GM18858 (cell line): ENCODE data around the gene CLTRN.
A peak's percentile ranks its signal among the peaks of the same experiment; 100 is the strongest.
"Not testable (repeated sequence)": the region's sequence is repeated elsewhere in the genome, so short reads cannot be mapped to it uniquely, and the experiment has no call there.

Experiments used
- ATAC-seq: cut with Tn5 transposase; IDR thresholded peaks from one replicate; pipeline ENCODE4 v1.9.1; 2021; ENCODE audit not compliant: unreplicated experiment

Gene CLTRN, protein sequence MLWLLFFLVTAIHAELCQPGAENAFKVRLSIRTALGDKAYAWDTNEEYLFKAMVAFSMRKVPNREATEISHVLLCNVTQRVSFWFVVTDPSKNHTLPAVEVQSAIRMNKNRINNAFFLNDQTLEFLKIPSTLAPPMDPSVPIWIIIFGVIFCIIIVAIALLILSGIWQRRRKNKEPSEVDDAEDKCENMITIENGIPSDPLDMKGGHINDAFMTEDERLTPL

DNA sequence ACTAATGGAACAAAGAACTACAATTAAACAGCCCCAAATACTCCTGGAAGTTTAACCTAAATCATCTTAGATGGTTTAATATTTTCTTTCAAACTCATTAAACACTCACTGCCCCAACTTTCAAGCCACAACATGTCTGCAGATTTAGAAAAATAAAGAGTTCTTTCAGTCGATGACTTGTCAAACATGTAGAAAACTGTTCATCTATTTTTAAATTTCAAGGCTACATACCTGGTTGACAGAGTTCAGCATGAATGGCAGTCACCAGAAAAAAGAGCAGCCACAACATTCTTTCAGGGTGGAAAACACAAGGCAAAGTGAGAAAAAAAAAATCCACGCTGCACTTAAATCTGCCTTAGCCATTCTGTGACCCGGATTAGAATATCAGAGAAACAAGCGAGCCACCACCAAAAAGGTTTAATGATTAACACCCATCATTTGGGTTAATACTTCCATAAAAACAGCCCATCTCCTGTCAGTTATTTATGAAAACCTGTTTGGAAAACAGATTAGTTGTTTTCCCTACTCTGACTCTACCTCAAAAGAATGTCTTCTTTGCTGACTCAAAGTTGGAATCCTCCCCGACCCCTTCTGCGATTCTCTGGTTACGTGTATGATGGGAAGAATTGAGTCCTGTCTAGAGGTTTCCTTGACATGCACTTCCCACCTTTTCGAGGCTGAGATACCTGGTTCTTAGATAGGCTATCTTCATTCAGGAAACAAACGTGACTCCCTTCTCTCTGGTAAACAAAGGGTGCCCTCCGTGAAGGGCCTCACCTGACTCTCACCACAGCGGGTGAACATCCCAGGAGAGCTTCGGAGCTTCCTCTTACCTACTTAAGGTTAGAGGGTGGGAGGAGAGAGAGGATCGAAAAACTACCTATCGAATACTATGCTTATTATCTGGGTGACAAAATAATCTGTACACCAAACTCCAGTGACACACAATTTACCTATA, at the start of gene CLTRN:
Gene CLTRN, minus strand, starts transcription at position 319 of the 958 bp plus-strand sequence. Its CDS starts 30 bp downstream, at position 289.
- ATAC-seq, result no peak

DNA sequence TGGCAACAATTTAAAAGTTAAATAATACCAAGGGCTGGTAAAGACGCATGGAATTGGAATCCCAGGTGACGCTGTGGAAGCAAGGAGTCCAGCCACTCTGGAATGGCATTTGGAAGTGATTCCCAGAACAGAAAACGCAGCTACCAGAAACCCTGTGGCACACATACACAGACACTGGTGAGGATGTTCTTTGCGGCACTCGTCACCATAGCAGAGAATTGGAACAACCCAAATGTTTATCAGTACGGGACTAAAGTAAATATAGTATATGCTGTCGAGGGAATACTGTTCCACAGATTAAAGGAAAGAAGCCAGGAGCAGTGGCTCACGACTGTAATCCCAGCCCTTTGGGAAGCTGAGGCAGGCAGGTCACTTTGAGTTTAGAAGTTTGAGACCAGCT, 39.7 kb upstream of the CLTRN start:
- not testable (repeated sequence) for ATAC-seq

DNA sequence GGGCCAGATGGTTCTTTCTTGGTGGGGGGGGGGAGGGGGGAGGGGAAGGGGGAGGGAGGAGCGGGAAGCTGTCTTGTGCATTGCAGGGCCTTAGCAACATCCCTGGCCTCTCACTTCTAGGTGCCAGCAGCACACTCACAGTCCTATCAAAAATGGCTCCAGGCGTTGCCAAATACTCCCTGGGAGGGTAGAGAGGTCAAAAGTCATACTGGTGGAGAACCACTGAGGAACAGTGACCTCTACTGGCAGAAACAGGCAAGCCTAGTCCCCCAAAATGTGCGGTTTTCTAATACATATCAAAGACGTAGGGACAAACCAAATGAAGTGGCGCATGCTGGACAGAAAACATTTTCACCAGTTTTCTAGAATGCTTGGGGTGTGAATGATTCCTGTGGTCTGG, 39.2 kb upstream of the CLTRN start:
- peak; percentile 49 for ATAC-seq

DNA sequence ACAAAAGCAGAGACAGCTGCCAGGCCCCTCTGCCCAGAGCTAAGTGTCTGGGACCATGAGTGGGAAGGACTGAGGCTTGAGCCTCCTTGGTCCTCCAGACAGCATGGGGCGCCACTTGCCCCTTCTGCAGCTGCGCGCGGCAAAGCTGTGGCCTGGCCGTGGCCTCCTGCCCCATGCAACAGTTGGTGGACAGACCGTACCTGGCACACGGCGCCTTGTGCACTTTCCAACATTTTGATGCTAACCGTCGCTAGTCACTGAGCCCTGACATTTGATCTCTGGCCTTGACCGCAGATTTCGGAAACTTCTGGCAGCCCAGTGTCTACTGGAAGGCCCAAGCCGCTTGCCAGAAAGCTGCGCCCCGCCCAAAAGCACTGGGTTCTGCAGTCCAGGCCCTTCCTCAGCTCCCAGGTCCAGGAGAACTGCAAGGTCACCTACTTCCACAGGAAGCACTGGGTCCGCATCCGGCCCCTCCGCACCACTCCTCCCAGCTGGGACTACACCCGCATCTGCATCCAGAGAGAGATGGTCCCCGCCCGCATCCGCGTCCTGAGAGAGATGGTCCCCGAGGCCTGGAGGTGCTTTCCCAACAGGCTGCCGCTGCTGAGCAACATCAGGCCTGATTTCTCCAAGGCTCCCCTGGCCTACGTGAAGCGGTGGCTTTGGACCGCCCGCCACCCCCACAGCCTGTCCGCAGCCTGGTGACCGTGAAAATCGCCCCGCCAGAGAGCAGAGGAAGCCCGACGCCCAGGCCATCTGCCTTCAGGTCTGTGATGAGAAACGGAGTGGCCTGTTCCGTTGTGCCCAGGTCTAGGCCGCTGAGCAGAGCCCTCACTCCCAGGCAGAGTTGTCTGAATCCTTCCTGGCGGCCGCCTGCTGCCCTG, 38.1 kb upstream of the CLTRN start:
- ATAC-seq, result no peak

DNA sequence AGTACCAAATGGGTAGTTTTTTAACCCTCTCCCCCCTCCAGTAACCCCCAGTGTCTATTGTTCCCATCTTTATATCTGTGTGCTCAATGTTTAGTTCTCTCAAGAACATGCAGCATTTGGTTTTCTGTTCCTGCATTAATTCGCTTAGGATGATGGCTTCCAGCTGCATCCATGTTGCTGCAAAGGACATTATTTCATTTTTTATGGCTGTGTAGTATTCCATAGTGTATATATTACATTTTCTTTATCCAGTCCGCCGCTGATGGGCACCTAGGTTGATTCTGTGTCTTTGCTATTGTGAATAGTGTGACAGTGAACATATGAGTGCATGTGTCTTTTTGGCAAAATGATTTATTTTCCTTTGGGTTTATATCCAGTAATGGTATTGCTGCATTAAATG, 31.9 kb upstream of the CLTRN start:
- ATAC-seq, result no peak

DNA sequence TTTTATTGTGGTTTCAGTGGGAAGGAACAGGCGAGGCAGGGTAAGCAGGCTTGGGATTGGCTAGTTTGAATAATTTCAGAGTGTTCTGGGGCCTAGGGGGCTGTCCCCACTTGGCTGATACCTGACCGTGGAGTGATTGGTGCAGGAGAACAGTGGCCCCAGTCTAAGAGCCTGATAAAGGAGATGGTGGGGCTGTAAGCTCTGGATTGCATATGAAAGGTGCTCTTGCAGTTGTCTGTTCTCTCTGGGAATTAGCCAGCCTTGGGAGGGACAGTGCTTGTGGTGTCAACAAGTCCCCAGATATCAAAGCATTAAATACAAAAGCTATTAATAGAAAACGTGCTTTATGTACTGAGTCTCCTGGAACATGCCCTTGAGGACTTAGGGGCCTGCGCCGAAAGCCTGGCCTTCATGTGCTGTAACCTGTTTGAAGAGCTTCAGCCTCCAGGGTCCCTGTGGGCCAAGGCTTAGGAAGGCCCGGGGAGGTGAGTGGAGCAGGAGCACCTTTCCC, 30.4 kb upstream of the CLTRN start:
- ATAC-seq, result no peak

DNA sequence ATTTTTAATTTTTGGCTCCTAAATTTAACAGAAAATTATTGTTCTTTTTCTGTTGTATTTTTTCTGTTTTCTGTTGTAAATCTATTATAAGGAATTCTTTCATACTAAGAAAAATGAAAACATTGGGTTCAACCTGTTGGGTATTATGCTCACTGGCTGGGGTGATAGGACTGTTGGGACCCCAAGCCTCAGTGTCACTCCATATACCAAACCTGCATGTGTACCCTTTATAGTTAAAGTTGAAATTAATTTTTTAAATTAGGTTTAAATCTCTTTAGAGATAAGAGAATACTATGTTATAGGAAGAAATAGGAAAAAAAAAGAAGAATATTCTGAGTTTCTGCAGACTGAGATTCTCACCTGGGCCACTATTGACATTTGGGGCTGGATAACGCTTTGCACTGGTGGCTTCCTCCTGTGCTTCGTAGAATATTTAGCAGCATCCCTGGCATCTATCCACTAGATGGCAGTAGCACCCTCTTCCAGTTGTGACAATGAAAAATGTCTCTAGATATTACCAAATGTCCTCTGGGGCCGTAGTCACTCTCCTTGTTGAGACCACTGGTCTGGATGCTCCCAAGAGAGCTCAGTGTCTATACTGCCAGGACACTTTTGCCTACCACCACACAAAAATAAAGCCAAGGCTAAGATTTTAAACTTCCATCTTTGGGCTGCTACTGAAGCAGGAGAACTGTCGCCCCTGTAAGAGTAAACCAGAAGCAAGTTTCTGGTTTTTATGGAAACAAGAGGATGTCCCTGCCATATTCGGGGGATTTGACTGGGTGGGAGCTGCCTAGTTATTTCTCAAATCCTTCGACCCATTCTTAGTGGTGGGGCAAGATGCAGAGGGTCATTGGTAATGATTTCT, 22.4 kb upstream of the CLTRN start:
- peak; percentile 81 for ATAC-seq

DNA sequence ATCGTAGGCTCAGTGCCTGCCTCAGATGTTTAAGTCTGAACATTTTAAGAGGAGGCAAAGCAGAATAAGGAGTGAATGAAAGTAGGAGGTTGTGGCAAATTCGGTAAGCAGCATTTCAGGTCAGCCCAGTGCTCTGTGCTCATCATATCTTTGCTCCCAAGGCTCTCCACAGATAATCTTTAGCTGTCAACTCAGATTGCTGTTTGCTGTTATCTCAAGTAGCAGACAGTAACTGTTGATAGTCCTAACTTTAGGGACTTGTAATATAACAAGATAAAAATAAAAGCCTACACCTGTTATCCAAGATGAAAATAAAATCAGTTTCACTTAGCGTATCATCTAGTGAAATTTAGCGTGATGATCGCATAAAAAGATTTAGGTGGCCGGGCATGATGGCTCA, 18.6 kb upstream of the CLTRN start:
- no peak for ATAC-seq

DNA sequence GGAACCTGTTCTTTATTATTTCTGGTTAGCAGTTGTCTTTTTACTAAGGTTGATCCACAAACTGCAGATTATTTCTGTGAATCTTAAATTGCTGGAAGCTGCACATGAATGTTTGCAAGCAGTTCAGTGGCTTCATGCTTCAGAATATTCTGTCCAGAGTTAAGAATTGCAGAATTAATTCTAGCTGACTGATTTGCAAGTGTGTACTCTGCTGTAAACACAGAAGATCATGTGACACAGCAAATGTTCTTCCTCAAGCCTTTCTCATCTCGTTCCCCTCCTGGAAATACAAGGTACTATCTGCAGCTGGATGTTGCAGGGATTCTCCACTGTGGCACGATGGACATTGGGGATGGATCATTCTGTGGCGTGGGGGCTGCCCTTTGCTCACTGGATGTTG, 16.8 kb upstream of the CLTRN start:
- ATAC-seq, result no peak

DNA sequence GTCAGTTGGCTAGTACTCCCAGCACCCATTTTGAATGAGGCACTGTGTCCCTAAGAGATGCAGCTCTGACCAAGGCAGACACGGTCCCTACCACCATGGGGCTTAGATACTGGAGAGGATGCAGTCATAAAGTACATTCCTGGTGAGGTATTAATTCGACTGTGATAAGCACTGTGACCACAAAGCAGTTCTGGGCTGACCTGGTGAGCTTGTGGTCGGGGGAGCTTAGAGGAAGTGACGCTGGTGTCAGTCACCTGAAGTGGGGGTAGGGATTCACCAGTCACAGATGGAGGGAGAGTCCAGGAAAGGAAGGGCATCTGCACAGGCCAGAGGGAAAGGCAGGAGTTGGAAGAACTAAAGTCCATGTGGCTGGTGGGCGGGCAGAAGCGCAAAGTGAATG, 15.8 kb upstream of the CLTRN start:
- ATAC-seq, result no peak

DNA sequence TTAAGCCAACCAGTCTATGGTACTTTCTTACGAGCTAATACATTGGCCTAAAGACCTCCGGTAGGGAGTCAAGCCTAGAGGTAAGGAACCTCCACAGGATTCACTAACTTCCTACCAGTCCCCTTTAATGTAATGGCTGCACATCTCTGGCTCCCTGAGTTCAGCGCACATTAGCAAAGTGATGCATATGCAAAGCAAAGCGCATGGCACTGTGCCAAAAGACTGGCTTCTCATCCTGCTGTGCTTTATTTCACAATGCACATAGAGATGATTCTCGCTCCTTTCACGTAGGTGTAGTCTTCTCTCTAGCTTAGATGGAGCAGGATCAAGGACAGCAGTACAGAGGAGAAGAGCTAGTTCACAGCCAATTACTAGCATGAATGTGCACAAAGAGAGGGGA, 14.6 kb upstream of the CLTRN start:
- no peak for ATAC-seq

DNA sequence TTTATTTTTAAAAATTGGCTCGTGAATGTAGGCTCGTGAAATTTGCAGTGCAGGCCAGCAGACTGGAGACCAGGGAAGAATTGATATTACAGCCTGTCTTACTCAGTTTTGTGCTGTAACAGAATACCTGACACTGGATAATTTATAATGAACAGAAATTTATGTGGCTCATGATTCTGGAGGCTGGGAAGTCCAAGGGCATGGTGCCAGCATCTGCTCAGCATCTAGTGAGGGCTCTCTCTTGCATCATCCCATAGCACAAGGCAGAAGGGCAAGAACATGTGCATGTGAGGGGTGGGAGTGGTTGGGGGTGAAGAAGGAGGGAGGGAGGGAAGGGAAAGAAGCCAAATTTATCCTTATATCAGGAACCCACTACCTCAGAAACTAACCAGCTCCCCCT, 13.7 kb upstream of the CLTRN start:
- no peak for ATAC-seq

DNA sequence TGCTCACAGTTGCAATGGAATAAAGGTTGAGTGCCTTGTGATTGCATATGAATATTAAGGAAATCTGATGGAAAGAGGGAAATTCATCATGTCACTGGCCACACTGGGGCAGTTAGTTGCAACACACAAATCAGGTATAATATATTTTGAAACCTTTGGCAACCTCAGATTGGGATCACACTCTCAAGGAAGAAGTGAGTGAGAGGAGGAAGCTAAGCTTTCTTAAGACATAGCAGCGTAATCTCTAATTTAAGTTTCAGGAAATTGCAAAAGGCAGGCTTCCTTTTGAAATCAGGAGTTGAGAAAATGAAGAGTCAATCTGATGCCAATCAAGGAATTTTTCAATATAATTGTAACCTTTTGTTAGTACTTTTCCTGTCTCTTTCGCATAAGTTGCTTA, 12.3 kb upstream of the CLTRN start:
- no peak for ATAC-seq

DNA sequence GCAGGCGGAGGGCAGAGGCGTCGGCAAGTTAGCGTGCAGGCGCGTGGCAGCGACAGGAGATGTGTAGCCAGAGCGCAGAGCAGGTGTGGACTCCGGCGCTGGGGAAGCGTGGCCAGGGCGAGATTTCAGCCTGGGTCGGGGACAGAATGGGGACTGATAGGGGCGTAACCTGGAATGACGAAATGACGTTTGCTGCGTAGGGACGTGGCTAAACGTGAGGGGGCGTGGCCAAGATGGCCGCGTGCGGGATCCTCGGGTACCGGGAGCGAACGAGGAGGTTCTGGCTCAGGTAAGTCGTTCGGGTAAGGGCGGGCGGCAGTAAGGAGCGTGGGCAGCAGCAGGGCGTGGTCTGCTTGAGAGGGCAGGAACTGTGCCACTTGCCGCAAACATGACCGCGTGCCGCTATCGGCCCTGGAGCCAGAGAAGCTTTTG, 10.9 kb upstream of the CLTRN start:
- ATAC-seq, result peak; percentile 57

DNA sequence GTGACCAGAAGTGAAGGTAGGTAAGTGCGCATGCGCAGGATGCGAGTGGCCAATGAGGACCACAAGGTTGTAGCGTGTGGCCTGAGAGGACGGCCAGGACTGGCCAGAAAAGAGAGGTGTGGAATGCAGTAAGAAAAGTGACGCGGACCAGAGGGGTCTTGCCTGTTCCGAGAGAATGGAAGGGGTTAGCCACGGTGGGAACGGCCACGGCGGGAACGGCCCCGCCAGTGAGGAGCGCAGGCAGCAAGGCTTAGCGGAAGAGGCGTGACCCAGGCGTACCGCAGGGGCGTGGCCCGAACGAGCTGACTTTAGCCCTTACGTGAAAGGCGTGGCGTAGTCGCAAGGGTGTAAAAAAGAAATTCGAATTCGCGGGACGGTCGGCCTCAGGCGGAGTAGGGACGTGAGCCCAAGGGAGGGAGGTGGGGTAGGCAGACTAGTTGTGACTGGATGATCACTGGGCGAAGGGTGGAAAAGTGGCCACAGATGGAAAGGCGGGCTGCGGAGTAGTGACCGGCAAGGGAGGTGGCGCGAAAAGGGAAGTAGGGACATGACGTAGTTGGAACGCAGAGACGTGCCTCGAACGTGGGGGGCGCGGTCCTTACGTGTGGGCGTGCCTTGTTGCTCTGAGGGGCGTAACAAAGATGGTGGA, 10.4 kb upstream of the CLTRN start:
- ATAC-seq, result peak; percentile 76

DNA sequence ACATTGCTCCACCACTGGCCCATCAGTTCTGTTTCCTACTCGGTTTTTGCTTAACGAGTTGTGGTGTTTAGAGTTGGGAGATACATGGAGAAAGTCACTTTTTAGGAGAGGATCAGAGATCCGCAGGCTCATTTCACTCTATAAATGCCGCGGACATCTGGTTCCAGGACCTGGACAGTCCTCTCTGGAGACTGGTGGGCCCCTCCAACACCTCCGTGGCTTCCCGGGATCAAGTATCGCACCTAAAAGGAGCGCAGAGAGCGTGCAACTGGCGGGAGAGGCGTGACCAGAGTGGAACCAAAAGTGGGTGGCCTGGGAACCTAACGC, 9.9 kb upstream of the CLTRN start:
- ATAC-seq, result no peak

DNA sequence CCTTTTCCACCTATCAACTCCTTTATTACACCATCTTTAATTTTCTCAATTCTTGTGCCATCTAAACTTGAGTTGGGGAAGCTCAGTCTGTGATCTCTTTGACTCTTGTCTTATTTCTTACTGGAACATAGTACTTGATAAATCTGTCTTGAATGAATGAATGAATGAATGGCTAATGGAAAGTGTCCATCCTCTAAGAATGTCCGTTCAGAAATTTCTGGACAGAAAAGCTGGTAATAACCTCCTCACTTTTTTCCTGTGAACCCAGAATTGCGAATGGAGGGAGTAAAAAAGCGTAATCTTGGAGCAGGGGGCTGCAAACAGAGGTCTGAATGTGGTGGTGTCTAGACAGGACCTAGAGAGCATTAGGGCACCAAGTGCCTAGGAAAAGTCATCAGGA, 9.4 kb upstream of the CLTRN start:
- ATAC-seq, result no peak

DNA sequence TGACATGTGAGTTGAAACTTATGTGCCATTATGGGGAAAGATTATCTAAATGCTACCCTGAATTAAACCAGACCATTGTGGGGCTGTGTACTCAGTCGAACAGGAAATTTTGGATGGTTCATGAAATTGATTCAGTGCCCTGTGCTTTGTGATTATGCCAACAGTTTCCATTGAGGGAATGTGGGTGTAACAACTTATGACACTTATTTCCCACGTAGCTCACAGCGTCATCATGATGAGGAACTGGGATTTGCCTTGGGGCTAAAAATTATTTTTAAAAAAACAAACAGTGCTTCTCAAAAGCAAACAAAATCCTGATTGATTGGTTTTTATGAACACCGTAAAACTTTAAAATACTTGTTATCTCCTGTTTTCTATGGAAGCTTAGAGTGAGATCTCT, 8.3 kb upstream of the CLTRN start:
- no peak for ATAC-seq

DNA sequence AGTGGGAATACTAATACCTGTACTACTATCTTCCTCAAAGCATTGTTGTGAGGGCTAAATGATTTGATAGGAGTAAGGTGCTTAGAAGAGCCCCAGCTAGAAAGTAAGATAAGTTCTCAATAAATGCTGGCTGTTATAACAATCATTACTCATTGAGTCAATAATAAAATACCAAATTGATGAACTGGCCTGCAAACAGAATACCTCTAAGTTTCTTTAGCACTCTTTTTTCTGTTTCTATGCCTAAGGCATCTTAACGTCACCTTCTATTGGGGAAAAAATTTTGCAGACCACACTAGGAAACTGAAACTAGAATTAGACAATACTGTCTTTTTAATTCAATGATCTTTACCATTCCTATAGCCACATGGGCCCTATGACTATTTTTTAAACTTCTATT, 1.2 kb downstream of the CLTRN start:
- no peak for ATAC-seq

DNA sequence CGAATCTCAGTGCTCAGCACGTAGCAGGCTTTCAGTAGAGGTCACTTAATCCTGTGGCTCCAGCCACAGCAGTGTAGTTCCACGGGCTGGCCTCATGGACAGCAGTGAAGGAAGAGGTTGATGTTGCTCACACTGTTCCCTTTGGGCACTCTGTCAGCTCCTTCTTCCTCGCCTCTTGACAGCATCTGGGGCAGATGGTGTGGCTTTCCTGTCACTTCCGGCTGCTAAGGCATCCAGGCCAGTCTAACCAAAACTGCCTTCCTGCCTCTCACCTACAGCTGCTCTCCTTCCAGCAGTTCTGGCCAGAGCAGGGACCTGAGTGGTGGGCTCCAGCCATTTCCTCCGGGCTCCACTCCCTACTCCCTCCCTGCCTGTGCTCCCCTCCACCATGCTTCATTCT, 9.8 kb downstream of the CLTRN start:
- ATAC-seq, result not testable (repeated sequence)
